HepG2 (cell line): Measurements from ENCODE around the gene UBE2D4. TPM values are rescaled to one million over a fixed set of nuclear protein-coding genes. Genes with fewer than 3 reads are reported as not detected.

Experiments used
- CENPT ChIP-seq: sonication (generic); formaldehyde crosslinking; IDR thresholded peaks from 2 replicates; pipeline ENCODE4 v1.8.0; 2022; ENCODE audit warnings: low read depth, mild to moderate bottlenecking, moderate library complexity, missing genetic modification reagents
- JUN ChIP-seq: sonication (generic); formaldehyde crosslinking; IDR thresholded peaks from 2 replicates; pipeline ENCODE4 v1.4.0; 2020; ENCODE audit warnings: mild to moderate bottlenecking, missing genetic modification reagents
- KDM1A ChIP-seq: IDR thresholded peaks from 2 replicates; pipeline ENCODE4 v1.6.1; 2016; ENCODE audit warnings: missing compliant biosample characterization
- SIN3A ChIP-seq: IDR thresholded peaks from 2 replicates; pipeline ENCODE4 v1.6.1; 2011; ENCODE audit warnings: low read depth, mild to moderate bottlenecking, control low read depth, low read length, borderline replicate concordance
- SMC3 ChIP-seq: IDR thresholded peaks from 2 replicates; pipeline ENCODE4 v1.6.1; 2011; ENCODE audit warnings: low read length, improper control_type of control experiment
- SP140L ChIP-seq: sonication (generic); formaldehyde crosslinking; IDR thresholded peaks from 2 replicates; pipeline ENCODE4 v1.4.0; 2020; ENCODE audit warnings: missing genetic modification reagents, borderline replicate concordance
- SP5 ChIP-seq: IDR thresholded peaks from 2 replicates; pipeline ENCODE4 v1.6.1; 2016; ENCODE audit warnings: low read depth, borderline replicate concordance
- TCF7 ChIP-seq: sonication (generic); IDR thresholded peaks from 2 replicates; pipeline ENCODE4 v1.6.1; 2016; ENCODE audit warnings: antibody characterized with exemption, low read depth
- ZBTB38 ChIP-seq: sonication (generic); formaldehyde crosslinking; IDR thresholded peaks from 2 replicates; pipeline ENCODE4 v1.5.1; 2020; ENCODE audit warnings: mild to moderate bottlenecking, missing genetic modification reagents
- ZBTB8A ChIP-seq: sonication (generic); formaldehyde crosslinking; IDR thresholded peaks from 2 replicates; pipeline ENCODE4 v1.4.0; 2020; ENCODE audit warnings: mild to moderate bottlenecking, low read depth, missing genetic modification reagents, borderline replicate concordance
- ZFP90 ChIP-seq: sonication (generic); formaldehyde crosslinking; IDR thresholded peaks from 2 replicates; pipeline ENCODE4 v1.8.0; 2022; ENCODE audit warnings: missing genetic modification reagents, mild to moderate bottlenecking, inconsistent platforms, borderline replicate concordance
- ZKSCAN1 ChIP-seq: fragments of 150-350 bp; IDR thresholded peaks from 2 replicates; pipeline ENCODE4 v1.6.1; 2014; ENCODE audit warnings: low read length
- ZNF232 ChIP-seq: sonication (generic); formaldehyde crosslinking; IDR thresholded peaks from 2 replicates; pipeline ENCODE4 v1.4.0; 2020; ENCODE audit warnings: missing genetic modification reagents, borderline replicate concordance
- ZNF547 ChIP-seq: sonication (generic); formaldehyde crosslinking; IDR thresholded peaks from 2 replicates; pipeline ENCODE4 v1.5.1; 2020; ENCODE audit warnings: mild to moderate bottlenecking, missing genetic modification reagents
- ZNF619 ChIP-seq: sonication (generic); formaldehyde crosslinking; IDR thresholded peaks from 2 replicates; pipeline ENCODE4 v1.4.0; 2020; ENCODE audit warnings: mild to moderate bottlenecking, missing genetic modification reagents
- ZNF713 ChIP-seq: sonication (generic); formaldehyde crosslinking; IDR thresholded peaks from 2 replicates; pipeline ENCODE4 v1.4.0; 2020; ENCODE audit warnings: mild to moderate bottlenecking, missing genetic modification reagents
- ZNF737 ChIP-seq: sonication (generic); formaldehyde crosslinking; IDR thresholded peaks from 2 replicates; pipeline ENCODE4 v1.5.0; 2020; ENCODE audit warnings: missing genetic modification reagents, mild to moderate bottlenecking, borderline replicate concordance
- ZZZ3 ChIP-seq: sonication (generic); formaldehyde crosslinking; IDR thresholded peaks from 2 replicates; pipeline ENCODE4 v1.4.0; 2020; ENCODE audit warnings: missing genetic modification reagents, mild to moderate bottlenecking, borderline replicate concordance
- polyA plus RNA-seq, 8 experiments: library from polyadenylated mRNA; depleted of rRNA in 3 of 8; stranded (reverse) in 7 of 8; unstranded in 1 of 8; fragments of >200 nt; fragmentation: Illumina TruSeq in 4 of 8; extraction: Trizol in 4 of 8; gene quantifications; 2 replicates each; pipeline versions ENCODE4 v1.2.1 to v1.2.3, GENCODE V29; 2011 to 2016; ENCODE audit warnings: low read depth in 4 of 8, missing spikeins in 1 of 8, mixed read lengths in 1 of 8; ENCODE audit not compliant: insufficient read depth in 1 of 8
- total RNA-seq, 5 experiments: library from RNA; depleted of rRNA; stranded (reverse); fragments of >200 nt; fragmentation: Illumina TruSeq; extraction: Trizol; gene quantifications; 2 replicates each; pipeline ENCODE4 v1.2.3, GENCODE V29; 2016; ENCODE audit warnings: low read depth in 1 of 5
- TF ChIP-seq, protein P1 (sequence below): sonication (generic); formaldehyde crosslinking; IDR thresholded peaks from 2 replicates; pipeline ENCODE4 v1.4.0; 2020; ENCODE audit warnings: low read depth, mild to moderate bottlenecking, missing genetic modification reagents
- TF ChIP-seq, protein P2 (sequence below): IDR thresholded peaks from 2 replicates; pipeline ENCODE4 v1.6.1; 2016; ENCODE audit warnings: low read depth
- TF ChIP-seq, protein P3 (sequence below): fragments of 450-650 bp; IDR thresholded peaks from 2 replicates; pipeline ENCODE4 v1.6.1; 2016
- TF ChIP-seq, protein P4 (sequence below): sonication (generic); formaldehyde crosslinking; IDR thresholded peaks from 2 replicates; pipeline ENCODE4 v1.5.0; 2020; ENCODE audit warnings: missing genetic modification reagents
- TF ChIP-seq, protein P5 (sequence below): sonication (generic); formaldehyde crosslinking; IDR thresholded peaks from 2 replicates; pipeline ENCODE4 v1.5.1; 2020; ENCODE audit warnings: missing genetic modification reagents, mild to moderate bottlenecking, borderline replicate concordance

UBE2D4 gene
- total and polyA plus RNA-seq, 2 of the 13 experiments (the other 11 are each of a cell fraction or from before 2014, with no cell fraction given), result 9.9 to 16.0 TPM

DNA sequence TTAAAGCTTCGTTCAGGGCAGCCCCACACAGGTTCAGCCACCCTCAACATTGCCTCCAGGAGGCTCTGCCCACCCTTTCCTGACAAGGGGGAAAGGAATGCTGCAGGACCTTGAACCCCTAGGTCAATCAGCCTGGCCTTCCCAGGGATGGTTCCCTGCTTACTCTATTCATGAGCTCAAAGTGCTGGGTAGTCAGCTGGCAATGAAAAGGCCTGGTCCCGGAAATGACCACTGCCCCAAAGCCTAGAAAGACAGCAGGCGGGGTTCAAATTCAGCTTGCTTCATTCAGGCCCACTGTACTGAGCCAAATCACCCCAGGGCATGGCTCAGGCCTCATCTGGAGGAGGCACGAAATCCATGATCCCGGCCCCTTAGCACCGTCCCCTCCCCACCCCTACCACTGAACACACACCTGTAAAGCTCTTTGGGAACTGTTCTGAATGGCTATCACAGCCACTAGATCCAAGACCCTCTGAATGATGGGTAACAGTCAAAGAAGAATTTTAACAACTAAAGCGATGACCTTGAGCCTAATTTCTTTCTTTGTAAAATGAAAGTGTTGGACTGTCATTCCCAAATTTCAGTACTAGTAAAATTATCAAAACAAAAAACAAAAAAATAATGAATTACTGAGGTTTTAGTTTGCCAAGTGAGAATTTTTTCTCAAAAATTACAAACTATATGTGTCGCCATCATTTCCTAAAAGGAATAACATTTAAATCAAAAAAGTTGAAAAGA is 20.9 kb upstream of the UBE2D4 start (continued):
- TF ChIP-seq, protein P1, sequence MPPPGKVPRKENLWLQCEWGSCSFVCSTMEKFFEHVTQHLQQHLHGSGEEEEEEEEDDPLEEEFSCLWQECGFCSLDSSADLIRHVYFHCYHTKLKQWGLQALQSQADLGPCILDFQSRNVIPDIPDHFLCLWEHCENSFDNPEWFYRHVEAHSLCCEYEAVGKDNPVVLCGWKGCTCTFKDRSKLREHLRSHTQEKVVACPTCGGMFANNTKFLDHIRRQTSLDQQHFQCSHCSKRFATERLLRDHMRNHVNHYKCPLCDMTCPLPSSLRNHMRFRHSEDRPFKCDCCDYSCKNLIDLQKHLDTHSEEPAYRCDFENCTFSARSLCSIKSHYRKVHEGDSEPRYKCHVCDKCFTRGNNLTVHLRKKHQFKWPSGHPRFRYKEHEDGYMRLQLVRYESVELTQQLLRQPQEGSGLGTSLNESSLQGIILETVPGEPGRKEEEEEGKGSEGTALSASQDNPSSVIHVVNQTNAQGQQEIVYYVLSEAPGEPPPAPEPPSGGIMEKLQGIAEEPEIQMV (CRISPR knock-in tag), result no peak
- TF ChIP-seq ZBTB38 (CRISPR knock-in tag), result no peak; the same call in 1 of the 2 replicates
- TF ChIP-seq, protein P2, sequence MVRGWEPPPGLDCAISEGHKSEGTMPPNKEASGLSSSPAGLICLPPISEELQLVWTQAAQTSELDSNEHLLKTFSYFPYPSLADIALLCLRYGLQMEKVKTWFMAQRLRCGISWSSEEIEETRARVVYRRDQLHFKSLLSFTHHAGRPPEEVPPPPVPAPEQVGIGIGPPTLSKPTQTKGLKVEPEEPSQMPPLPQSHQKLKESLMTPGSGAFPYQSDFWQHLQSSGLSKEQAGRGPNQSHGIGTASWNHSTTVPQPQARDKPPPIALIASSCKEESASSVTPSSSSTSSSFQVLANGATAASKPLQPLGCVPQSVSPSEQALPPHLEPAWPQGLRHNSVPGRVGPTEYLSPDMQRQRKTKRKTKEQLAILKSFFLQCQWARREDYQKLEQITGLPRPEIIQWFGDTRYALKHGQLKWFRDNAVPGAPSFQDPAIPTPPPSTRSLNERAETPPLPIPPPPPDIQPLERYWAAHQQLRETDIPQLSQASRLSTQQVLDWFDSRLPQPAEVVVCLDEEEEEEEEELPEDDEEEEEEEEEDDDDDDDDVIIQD, result peak; percentile 53; the same call in 1 of the 2 replicates
- no peak for TF ChIP-seq ZNF547 (CRISPR knock-in tag)
- TF ChIP-seq, protein P3, sequence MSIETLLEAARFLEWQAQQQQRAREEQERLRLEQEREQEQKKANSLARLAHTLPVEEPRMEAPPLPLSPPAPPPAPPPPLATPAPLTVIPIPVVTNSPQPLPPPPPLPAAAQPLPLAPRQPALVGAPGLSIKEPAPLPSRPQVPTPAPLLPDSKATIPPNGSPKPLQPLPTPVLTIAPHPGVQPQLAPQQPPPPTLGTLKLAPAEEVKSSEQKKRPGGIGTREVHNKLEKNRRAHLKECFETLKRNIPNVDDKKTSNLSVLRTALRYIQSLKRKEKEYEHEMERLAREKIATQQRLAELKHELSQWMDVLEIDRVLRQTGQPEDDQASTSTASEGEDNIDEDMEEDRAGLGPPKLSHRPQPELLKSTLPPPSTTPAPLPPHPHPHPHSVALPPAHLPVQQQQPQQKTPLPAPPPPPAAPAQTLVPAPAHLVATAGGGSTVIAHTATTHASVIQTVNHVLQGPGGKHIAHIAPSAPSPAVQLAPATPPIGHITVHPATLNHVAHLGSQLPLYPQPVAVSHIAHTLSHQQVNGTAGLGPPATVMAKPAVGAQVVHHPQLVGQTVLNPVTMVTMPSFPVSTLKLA, result no peak
- peak; percentile 72; the same call in 1 of the 2 replicates for TF ChIP-seq ZZZ3 (CRISPR knock-in tag)
- TF ChIP-seq SMC3, result peak; percentile 19; the same call in 1 of the 2 replicates
- TF ChIP-seq ZKSCAN1, result no peak
- no peak for TF ChIP-seq ZNF713 (CRISPR knock-in tag)
- peak; percentile 85 for TF ChIP-seq SP5
- no peak for TF ChIP-seq ZBTB8A (CRISPR knock-in tag)
- TF ChIP-seq ZNF232 (CRISPR knock-in tag), result no peak
- peak; percentile 64 for TF ChIP-seq KDM1A
- TF ChIP-seq TCF7, result peak; percentile 54
- TF ChIP-seq SIN3A, result peak; percentile 77; the same call in 1 of the 2 replicates
- TF ChIP-seq JUN, result peak; percentile 80; the same call in 1 of the 2 replicates
- TF ChIP-seq ZFP90 (CRISPR knock-in tag), result no peak
- no peak for TF ChIP-seq SP140L (CRISPR knock-in tag)
- TF ChIP-seq, protein P4, sequence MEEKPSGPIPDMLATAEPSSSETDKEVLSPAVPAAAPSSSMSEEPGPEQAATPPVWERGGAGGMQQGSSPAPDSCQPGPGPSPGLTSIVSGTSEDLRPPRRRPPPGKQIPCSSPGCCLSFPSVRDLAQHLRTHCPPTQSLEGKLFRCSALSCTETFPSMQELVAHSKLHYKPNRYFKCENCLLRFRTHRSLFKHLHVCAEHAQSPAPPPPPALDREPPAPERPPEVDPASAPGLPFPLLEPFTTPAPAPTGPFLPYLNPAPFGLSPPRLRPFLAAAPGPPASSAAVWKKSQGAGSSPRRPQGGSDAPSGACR (CRISPR knock-in tag), result 0 out of 2 replicates have a peak, but pooled peaks have one; percentile 48
- TF ChIP-seq, protein P5, sequence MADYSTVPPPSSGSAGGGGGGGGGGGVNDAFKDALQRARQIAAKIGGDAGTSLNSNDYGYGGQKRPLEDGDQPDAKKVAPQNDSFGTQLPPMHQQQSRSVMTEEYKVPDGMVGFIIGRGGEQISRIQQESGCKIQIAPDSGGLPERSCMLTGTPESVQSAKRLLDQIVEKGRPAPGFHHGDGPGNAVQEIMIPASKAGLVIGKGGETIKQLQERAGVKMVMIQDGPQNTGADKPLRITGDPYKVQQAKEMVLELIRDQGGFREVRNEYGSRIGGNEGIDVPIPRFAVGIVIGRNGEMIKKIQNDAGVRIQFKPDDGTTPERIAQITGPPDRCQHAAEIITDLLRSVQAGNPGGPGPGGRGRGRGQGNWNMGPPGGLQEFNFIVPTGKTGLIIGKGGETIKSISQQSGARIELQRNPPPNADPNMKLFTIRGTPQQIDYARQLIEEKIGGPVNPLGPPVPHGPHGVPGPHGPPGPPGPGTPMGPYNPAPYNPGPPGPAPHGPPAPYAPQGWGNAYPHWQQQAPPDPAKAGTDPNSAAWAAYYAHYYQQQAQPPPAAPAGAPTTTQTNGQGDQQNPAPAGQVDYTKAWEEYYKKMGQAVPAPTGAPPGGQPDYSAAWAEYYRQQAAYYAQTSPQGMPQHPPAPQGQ (CRISPR knock-in tag), result no peak
- TF ChIP-seq ZNF737, result no peak
- TF ChIP-seq ZNF619, result no peak
- no peak for TF ChIP-seq CENPT
